Stomach smooth muscle (tissue), 2 donors: ENCODE results near the gene XPO5.

Experiments
- H3K27ac ChIP-seq: one replicate; pipeline ENCODE4 v1.7.0; 2013; ENCODE audit warnings: mild to moderate bottlenecking, low read length, inconsistent platforms
- H3K27me3 ChIP-seq, 2 donors: one replicate each; pipeline ENCODE4 v1.7.0; 2013; ENCODE audit warnings: low read length in 2 of 2; ENCODE audit not compliant: insufficient read depth in 2 of 2, control insufficient read depth in 1 of 2
- H3K36me3 ChIP-seq, 2 donors: one replicate each; pipeline ENCODE4 v1.7.0; 2013; ENCODE audit warnings: low read length in 2 of 2; ENCODE audit not compliant: control insufficient read depth in 2 of 2, insufficient read depth in 2 of 2
- H3K4me1 ChIP-seq: one replicate; pipeline ENCODE4 v1.7.0; 2013; ENCODE audit warnings: low read length; ENCODE audit not compliant: control insufficient read depth, insufficient read depth
- H3K4me3 ChIP-seq, 2 donors: one replicate each; pipeline ENCODE4 v1.7.0; 2013; ENCODE audit warnings: low read length in 2 of 2
- H3K9ac ChIP-seq, 2 donors: one replicate each; pipeline ENCODE4 v1.7.0; 2013; ENCODE audit warnings: low read length in 2 of 2, mild to moderate bottlenecking in 1 of 2
- H3K9me3 ChIP-seq, 2 donors: one replicate each; pipeline ENCODE4 v1.7.0; 2013; ENCODE audit warnings: low read length in 2 of 2; ENCODE audit not compliant: control insufficient read depth in 2 of 2
- donor health status: healthy.
- donor health status: Pancreatic carcinoma.

Gene XPO5

DNA sequence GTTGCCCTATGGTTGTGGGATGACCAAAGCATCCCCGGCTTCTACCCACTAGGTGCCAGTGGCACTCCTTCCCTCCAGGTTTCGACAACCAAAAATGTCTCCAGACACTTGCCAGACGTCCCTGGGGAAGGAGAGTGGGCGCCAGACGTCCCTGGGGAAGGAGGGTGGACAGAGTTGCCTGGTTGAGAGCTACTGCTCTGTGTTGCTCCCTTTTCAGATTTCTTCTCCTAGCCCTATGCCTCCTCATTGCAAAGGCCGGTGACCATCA is 78.8 kb downstream of the XPO5 start:
- H3K36me3 ChIP-seq = peaks cover 29 to 47% of the 10 kb centered on the region in 2 donors
- peaks cover 33% of the 10 kb centered on the region for H3K4me1 ChIP-seq
- no peak overlapping the region for H3K27ac ChIP-seq

DNA sequence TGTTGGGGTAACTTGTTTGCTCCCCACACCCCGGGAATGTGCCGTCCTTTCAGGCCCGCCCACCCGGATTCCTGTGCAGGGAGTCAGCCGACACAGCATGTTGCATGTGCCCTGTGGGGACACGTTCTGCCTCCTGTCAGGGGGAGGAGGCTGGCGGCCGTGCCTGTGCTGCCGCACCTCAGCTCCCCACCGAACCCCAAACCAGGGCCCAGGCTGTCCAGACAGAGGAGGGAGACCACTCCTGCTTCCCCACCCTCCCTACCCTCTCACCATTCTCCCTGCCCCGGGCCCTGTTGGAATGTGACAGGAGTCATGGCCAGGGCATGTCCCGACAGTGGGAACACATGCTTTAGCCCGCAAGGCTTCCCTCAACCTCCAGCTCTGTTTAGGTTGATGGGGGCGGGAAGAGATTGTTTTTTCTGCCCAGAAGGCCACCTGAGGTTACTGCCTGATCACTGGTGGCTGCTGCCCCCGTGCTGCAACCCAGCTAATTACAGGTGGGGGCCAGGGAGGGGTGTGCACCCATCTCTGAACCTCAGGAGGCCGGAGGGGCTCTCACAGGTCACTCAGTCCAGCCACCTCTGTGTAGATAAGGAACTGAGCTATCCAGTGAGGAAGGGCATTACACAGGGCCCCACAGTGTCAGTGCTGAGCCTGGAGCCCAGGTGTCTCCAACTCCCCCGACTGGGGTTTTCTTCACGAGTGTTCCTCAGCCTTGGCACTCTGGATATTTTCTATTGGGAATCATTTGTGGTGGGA is 79.3 kb downstream of the XPO5 start:
- no peaks in the 10 kb centered on the region for H3K9me3 ChIP-seq
- peak overlapping the region in 1 of 2 donors; percentile 13 for H3K9ac ChIP-seq
- H3K36me3 ChIP-seq = peaks cover 25 to 43% of the 10 kb centered on the region in 2 donors
- no peak overlapping the region for H3K27ac ChIP-seq
- H3K27me3 ChIP-seq = no peaks in the 10 kb centered on the region
- peaks cover 37% of the 10 kb centered on the region for H3K4me1 ChIP-seq
- no peak overlapping the region for H3K4me3 ChIP-seq

More for the DNA sequence above, 78.8 kb downstream of the XPO5 start:
- no peaks in the 10 kb centered on the region for H3K9me3 ChIP-seq
- H3K27me3 ChIP-seq = no peaks in the 10 kb centered on the region
- peak overlapping the region in 1 of 2 donors; percentile 13 for H3K9ac ChIP-seq
- no peak overlapping the region for H3K4me3 ChIP-seq

DNA sequence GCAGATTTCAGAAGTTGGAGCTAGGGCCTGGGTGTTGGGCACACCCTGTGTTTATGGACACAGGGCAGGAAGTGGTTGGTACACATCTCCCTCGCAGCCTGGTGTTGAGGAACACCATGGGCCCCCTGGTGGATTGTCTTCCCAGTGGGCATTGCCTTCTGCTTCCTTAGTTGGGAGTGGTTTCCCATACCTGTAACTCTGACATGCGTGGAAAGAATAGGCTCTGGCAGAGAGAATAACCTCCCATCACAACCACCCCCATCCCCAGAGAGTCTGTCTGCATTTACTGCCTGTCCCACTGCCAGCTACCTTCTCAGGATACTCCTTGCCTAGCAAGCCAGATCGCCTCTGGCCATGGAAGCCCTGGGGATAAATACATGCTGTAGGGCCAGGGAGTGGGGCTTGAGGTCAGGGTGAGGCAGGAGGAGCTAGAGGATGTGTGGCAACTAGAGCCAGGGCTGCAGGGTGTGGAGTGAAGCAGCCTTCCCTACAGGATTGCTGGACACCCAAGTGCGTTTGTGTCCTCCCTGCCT is 80.4 kb downstream of the XPO5 start:
- no peaks in the 10 kb centered on the region for H3K27me3 ChIP-seq
- peak overlapping the region in 1 of 2 donors; percentile 42 for H3K9ac ChIP-seq
- H3K4me1 ChIP-seq = peaks cover 37% of the 10 kb centered on the region
- no peak overlapping the region for H3K27ac ChIP-seq
- peaks cover 15 to 32% of the 10 kb centered on the region in 2 donors for H3K36me3 ChIP-seq
- no peaks in the 10 kb centered on the region for H3K9me3 ChIP-seq
- H3K4me3 ChIP-seq = no peak overlapping the region

DNA sequence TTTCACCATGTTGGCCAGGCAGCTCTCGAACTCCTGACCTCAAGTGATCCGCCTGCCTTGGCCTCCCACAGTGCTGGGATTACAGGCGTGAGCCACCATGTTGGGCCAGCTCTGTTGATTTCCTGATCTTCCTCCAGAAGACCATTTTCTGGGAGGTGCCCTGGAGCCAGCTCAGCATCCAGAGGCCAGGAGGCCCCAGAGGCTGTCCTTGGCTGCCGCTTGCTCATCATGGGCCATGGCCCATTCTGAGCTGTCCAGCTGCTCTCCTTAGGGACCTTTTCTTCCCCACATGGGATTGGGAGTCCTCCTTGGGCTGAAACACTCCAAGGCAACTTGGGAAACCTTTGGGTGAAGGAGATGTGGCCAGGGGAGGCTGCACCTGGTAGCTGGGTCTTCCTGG is 81.1 kb downstream of the XPO5 start:
- Histone ChIP-seq H3K4me1 (peaks cover 37% of the 10 kb centered on the region), H3K9ac (no peak overlapping the region), H3K27ac (no peak overlapping the region), H3K9me3 (no peaks in the 10 kb centered on the region), H3K36me3 (peaks cover 9 to 26% of the 10 kb centered on the region in 2 donors), H3K4me3 (no peak overlapping the region), H3K27me3 (no peaks in the 10 kb centered on the region)

DNA sequence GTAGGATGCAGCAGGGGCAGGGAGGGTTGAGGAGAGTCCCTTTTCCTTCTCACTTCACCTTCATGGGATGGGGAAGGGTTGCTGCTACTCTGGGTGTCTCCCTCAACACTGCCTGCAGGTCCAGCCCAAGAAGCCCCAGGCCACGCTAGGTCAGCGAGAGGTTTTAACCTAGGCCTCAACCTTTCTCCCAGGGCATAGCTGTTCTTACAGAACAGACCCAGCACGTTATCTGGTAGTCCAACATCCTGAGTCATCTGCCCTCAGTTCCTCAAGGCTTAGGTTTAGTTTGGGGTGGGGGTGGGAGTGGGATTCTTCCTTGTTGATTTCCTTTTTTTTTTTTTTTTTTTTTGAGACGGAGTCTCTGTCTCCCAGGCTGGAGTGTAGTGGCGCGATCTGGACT is 81.5 kb downstream of the XPO5 start:
- Histone ChIP-seq H3K27ac (no peak overlapping the region), H3K9me3 (no peaks in the 10 kb centered on the region), H3K9ac (no peak overlapping the region), H3K4me3 (no peak overlapping the region), H3K4me1 (peaks cover 36% of the 10 kb centered on the region), H3K36me3 (peaks cover 4 to 24% of the 10 kb centered on the region in 2 donors), H3K27me3 (no peaks in the 10 kb centered on the region)

DNA sequence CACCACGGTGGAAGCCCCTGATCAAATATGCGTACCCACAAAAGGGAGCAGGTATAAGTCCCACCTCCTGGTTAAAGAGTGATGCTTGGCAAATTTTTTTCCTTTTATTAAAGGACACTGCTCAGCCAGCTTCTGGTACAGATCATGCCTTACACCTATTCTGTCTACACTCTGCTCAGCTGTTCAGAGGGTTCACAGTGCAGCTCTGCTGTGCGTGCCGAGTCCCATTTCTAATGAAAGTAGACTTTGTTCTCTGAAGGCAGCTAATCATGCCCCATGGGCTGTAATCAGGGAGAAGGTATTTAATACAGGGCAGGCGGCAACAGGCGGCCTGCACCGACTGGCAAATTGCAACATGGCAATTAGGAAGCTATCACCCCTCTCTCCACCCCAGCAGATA is 82.0 kb downstream of the XPO5 start:
- Histone ChIP-seq H3K27me3 (no peaks in the 10 kb centered on the region), H3K9ac (no peak overlapping the region), H3K27ac (no peak overlapping the region), H3K36me3 (peaks cover 0 to 22% of the 10 kb centered on the region in 2 donors), H3K4me1 (peaks cover 41% of the 10 kb centered on the region), H3K4me3 (no peak overlapping the region), H3K9me3 (no peaks in the 10 kb centered on the region)

DNA sequence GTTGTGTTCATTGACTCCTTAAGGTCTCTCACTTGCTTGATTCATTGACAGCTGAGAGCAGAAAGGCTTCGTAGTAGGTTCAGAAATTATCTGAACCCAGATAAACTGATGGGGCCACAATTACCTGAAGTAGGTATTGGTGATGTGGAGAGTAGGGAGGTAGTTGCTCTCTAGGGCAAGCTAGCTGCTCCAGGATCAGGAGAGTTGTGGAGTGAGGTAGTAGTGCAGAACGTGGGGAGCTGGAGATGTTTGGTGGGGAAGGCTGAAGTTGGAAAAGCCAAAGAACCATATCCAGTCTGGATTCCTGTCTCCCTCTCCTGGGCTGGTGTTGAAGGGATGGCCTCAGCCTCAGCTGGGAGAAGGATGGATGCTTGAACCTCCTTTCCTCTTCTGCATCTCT is 82.6 kb downstream of the XPO5 start:
- H3K4me1 ChIP-seq = peaks cover 44% of the 10 kb centered on the region
- peaks cover 0 to 18% of the 10 kb centered on the region in 2 donors for H3K36me3 ChIP-seq
- no peaks in the 10 kb centered on the region for H3K9me3 ChIP-seq
- H3K4me3 ChIP-seq = no peak overlapping the region
- H3K27me3 ChIP-seq = no peaks in the 10 kb centered on the region
- no peak overlapping the region for H3K27ac ChIP-seq
- no peak overlapping the region for H3K9ac ChIP-seq

DNA sequence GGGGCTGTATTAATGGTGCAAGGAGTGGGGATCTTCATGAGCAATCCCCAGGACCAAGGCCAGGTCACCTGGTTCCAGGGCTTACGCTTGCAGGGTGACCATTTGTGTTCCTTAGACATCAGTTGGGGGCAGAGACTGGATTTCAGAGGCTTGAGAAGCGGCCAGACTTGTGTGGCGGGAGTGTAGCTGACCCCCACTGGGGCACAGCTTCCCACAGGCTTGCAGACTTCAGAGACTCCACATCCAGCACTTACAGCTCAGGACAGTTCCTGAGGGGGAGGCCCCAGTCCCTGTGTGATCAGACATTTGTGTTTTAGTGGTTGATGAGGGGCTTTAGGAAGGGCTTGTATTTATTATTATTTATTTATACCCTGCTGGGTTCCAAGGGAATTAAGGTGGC is 83.2 kb downstream of the XPO5 start:
- Histone ChIP-seq H3K9me3 (no peaks in the 10 kb centered on the region), H3K27me3 (no peaks in the 10 kb centered on the region), H3K4me3 (peak overlapping the region in 1 of 2 donors; percentile 44), H3K36me3 (peaks cover 0 to 12% of the 10 kb centered on the region in 2 donors), H3K9ac (no peak overlapping the region), H3K4me1 (peaks cover 44% of the 10 kb centered on the region), H3K27ac (no peak overlapping the region)

DNA sequence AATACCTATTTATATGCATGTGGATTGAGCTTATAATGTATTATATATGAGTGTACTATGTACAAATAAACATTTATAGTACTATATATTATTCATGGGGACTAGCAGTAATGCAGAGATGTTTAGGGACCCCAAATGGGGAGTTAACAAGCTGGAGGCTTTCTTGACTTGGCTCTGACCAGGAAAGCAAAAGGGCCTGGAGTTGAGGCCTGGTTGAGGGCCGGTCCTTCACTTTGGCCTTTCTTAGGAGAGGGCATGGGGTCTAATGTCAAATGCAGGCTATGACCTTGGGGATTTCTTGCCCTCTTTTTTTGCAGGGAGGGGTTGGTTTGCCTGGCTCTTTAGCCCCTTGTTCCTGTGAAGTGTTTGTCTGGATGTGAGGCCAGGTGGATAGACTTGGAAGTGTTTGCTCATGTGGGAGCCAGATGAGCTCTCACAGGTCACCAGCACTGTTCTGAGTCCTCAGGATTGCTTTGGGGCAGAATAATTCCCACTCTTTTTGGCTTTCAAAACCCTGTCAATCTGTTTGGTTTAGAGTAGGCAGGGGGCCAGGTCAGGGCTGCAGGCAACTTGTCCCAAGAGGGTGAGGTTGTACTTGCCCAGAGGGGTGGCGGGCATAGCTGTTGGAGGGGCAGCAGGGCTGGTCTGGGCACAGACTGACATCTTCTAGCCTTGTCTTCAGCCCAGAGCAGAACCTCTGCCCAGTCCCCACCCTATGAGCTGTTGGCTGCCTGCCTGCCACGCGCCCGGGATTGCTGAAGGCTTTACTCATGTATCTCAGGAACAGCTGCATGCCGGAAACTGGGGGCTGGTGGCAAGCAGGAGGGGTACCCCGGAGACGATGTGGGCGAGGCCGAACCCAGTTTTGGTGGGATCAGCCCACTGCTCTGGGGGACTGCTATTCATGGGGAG is 83.8 kb downstream of the XPO5 start:
- no peaks in the 10 kb centered on the region for H3K9me3 ChIP-seq
- no peak overlapping the region for H3K27ac ChIP-seq
- H3K4me3 ChIP-seq = peak overlapping the region in 1 of 2 donors; percentile 44
- peaks cover 0 to 7% of the 10 kb centered on the region in 2 donors for H3K36me3 ChIP-seq
- peak overlapping the region; percentile 14 to 21 for H3K9ac ChIP-seq
- H3K27me3 ChIP-seq = no peaks in the 10 kb centered on the region
- peaks cover 42% of the 10 kb centered on the region for H3K4me1 ChIP-seq

DNA sequence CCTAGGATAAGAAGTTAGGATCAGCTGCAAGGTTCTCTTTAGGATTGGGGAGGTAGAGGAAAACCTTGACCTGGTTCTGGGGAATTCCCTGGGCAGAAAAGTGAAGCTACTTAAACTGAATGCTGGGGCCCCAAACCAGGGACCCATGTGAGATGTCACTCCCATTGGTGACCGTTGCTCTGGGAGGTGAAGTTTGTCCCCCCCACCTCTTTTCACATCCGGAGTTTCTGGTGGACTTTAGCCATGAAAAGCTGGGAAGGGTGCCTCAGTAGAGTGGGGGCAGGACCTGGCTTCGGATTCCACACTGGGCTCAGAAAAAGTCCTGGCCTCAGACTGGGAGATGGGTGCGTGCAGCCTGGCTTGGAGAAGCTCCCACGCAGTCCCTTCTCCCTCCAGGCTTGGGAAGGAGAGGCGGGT is 85.3 kb downstream of the XPO5 start:
- peaks cover 30% of the 10 kb centered on the region for H3K4me1 ChIP-seq
- H3K27ac ChIP-seq = no peak overlapping the region
- H3K27me3 ChIP-seq = no peaks in the 10 kb centered on the region
- no peaks in the 10 kb centered on the region for H3K9me3 ChIP-seq
- no peak overlapping the region for H3K9ac ChIP-seq
- peaks cover 0 to 12% of the 10 kb centered on the region in 2 donors for H3K36me3 ChIP-seq
- no peak overlapping the region for H3K4me3 ChIP-seq
